ENCODE measurements around the gene TNNI2.

DNA sequence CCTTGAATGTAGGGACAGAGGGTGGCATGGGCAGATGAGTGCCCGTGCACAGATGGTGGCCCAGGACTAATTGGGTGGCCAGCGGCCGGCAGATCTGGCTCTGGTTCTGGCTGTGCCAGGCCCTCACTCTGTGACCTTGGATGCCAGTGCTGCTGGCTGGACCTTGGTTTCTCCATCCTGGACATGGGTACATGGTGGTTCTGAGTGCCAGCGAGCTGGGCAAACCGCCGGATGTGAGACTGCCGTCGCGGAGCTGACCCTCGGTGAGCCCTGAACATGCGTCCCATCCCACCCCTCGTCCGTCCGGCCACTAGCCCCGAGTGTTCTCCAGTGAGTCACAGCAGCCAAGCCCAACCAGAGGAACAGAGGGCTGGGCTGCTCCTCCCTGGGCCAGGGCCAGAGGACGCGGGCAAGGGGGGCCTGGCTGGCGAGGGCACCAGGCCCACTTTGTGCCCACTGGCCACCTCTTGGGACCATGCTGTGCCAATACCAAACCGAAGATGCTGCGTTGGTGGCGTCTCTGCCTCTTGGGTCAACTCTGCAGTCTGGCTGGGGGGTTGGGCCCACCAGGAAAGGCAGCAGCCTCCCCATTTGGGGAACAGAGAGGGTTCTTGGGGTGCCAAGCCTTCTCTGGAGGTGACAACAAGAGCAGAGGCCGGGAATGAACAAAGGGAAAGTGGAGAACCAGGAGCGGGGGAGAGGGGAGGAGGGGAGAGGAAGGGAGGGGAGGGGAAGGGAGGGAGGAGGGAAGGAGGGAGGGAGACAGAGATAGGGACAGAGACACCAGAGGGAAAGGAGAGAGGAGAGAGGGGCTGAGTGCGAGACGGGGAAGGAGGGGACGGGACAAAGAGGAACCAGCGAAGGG is 24.8 kb downstream of the TNNI2 start:
- TF ChIP-seq, protein P1, sequence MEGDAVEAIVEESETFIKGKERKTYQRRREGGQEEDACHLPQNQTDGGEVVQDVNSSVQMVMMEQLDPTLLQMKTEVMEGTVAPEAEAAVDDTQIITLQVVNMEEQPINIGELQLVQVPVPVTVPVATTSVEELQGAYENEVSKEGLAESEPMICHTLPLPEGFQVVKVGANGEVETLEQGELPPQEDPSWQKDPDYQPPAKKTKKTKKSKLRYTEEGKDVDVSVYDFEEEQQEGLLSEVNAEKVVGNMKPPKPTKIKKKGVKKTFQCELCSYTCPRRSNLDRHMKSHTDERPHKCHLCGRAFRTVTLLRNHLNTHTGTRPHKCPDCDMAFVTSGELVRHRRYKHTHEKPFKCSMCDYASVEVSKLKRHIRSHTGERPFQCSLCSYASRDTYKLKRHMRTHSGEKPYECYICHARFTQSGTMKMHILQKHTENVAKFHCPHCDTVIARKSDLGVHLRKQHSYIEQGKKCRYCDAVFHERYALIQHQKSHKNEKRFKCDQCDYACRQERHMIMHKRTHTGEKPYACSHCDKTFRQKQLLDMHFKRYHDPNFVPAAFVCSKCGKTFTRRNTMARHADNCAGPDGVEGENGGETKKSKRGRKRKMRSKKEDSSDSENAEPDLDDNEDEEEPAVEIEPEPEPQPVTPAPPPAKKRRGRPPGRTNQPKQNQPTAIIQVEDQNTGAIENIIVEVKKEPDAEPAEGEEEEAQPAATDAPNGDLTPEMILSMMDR (IDR thresholded peaks at IDR 0.05; ENCODE audit: extremely low read depth in 1 of 2, insufficient read depth in 1 of 2, low read depth in 1 of 2, low read length in 2 of 2) = no peak
- TF ChIP-seq POLR2A (IDR thresholded peaks at IDR 0.05; ENCODE audit: low read depth, low read length) (no peak), EZH2 (IDR thresholded peaks at IDR 0.05; ENCODE audit: borderline replicate concordance, low read depth, low read length, severe bottlenecking) (no peak), POLR2AphosphoS5 (IDR thresholded peaks at IDR 0.05; ENCODE audit: insufficient read depth, low read depth, low read length) (peak; percentile 66), GATA2 (IDR thresholded peaks at IDR 0.05; ENCODE audit: insufficient read depth, insufficient read length, low read depth, low read length) (no peak), FOS (IDR thresholded peaks at IDR 0.05; ENCODE audit: borderline replicate concordance, insufficient read depth, low read length) (peak; percentile 90)
- TF ChIP-seq, protein P2, sequence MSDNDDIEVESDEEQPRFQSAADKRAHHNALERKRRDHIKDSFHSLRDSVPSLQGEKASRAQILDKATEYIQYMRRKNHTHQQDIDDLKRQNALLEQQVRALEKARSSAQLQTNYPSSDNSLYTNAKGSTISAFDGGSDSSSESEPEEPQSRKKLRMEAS (IDR thresholded peaks at IDR 0.05; ENCODE audit: insufficient read depth, insufficient read length) = peak; percentile 31
